ENCODE data around the gene LPO. TPM values are rescaled to one million over a fixed set of nuclear protein-coding genes. Genes with fewer than 3 reads are reported as not detected.

LPO gene
- total RNA-seq, 2 donors from 2014 or later, result not detected

DNA sequence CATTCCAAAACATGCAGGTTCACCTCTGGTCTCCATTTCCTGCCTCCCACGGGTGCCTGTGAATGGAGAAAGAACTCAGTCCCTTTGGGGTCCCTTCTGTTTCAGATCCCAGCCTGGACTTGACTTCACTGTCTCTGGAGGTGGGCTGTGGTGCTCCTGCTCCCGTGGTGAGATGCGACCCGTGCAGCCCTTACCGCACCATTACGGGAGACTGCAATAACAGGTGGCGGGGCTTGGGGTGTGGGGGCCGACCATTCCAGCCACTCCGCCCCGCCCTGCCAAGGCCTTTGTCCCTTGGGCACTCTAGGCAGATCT is 10.5 kb downstream of the LPO start:
- Histone ChIP-seq H3K9ac (ENCODE audit: extremely low read depth, low read length, poor library complexity, severe bottlenecking) (no peak overlapping the region), H3K9me3 (ENCODE audit: control insufficient read depth, low read length) (no peaks in the 10 kb centered on the region), H3K27me3 (ENCODE audit: control insufficient read depth, insufficient read depth, low read length, poor library complexity, severe bottlenecking) (peaks cover 93% of the 10 kb centered on the region), H3K27ac (ENCODE audit: low read depth, low read length) (no peak overlapping the region), H3K4me1 (ENCODE audit: control insufficient read depth, insufficient read depth, low read length) (no peaks in the 10 kb centered on the region), H3K4me3 (ENCODE audit: low read length) (peak overlapping the region; percentile 58), H3K36me3 (ENCODE audit: control insufficient read depth, insufficient read depth, low read length) (no peaks in the 10 kb centered on the region)
- WGBS, 2 experiments (ENCODE audit: insufficient coverage in 1 of 2, insufficient read length in 1 of 2), result 47 to 60% methylated on average over 9 to 10 of the region's 10 CpGs
- peaks cover 10% of the 10 kb centered on the region for H3K9me3 Mint-ChIP-seq
- TF ChIP-seq CTCF (conservative IDR thresholded peaks at IDR 0.05), result no peak
- no peaks in the 10 kb centered on the region for H3K4me1 Mint-ChIP-seq
- no peak overlapping the region for H3K27ac Mint-ChIP-seq
- peaks cover 97% of the 10 kb centered on the region for H3K27me3 Mint-ChIP-seq (ENCODE audit: insufficient read depth)
- H3K4me3 Mint-ChIP-seq, result peak overlapping the region; percentile 38
- no peak for DNase-seq
- H3K36me3 Mint-ChIP-seq (ENCODE audit: low read depth), result no peaks in the 10 kb centered on the region

GRCh38 chr17:58249270-58250133 is 11.1 kb downstream of the LPO start:
- Mint-ChIP-seq H3K9me3 (peaks cover 10% of the 10 kb centered on the region), H3K27ac (no peak overlapping the region), H3K4me3 (peak overlapping the region; percentile 38), H3K4me1 (no peaks in the 10 kb centered on the region), H3K36me3 (ENCODE audit: low read depth) (no peaks in the 10 kb centered on the region), H3K27me3 (ENCODE audit: insufficient read depth) (peaks cover 95% of the 10 kb centered on the region)
- 12 to 24% methylated on average over 17 to 57 of the region's 57 CpGs for WGBS, 2 experiments (ENCODE audit: insufficient coverage in 1 of 2, insufficient read length in 1 of 2)
- Histone ChIP-seq H3K9me3 (ENCODE audit: control insufficient read depth, low read length) (no peaks in the 10 kb centered on the region), H3K27me3 (ENCODE audit: control insufficient read depth, insufficient read depth, low read length, poor library complexity, severe bottlenecking) (peaks cover 94% of the 10 kb centered on the region), H3K9ac (ENCODE audit: extremely low read depth, low read length, poor library complexity, severe bottlenecking) (no peak overlapping the region), H3K4me3 (ENCODE audit: low read length) (peak overlapping the region; percentile 58), H3K36me3 (ENCODE audit: control insufficient read depth, insufficient read depth, low read length) (no peaks in the 10 kb centered on the region), H3K27ac (ENCODE audit: low read depth, low read length) (no peak overlapping the region), H3K4me1 (ENCODE audit: control insufficient read depth, insufficient read depth, low read length) (no peaks in the 10 kb centered on the region)
- DNase-seq, result peak; percentile 95
- peak; percentile 99 for TF ChIP-seq CTCF (conservative IDR thresholded peaks at IDR 0.05)

DNA sequence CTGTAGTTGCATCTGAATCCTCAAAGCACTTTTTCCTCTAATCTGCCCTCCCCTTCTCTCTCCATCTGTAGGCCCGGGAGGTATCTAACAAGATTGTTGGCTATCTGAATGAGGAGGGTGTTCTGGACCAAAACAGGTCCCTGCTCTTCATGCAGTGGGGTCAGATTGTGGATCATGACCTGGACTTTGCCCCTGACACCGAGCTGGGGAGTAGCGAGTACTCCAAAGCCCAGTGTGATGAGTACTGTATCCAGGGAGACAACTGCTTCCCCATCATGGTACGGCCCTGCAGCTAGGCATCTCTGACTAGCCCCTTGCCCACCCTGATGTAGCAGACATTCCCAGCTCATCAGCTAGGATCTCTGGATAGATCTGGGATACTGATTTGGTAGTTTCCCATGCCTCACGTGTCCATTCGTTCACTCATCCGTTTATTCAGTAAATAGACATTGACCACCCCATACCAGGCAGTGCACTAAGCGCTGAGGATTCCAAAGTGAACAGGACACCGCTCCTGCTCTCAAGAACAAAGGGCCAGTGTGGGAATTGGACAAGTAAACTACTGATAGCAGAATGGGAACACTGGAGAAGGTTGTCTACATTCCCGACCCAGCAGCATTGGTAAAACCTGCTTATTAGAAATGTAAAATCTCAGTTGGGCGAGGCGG is 12.1 kb downstream of the LPO start:
- no peaks in the 10 kb centered on the region for H3K4me1 Mint-ChIP-seq
- peaks cover 91% of the 10 kb centered on the region for H3K27me3 Mint-ChIP-seq (ENCODE audit: insufficient read depth)
- Histone ChIP-seq H3K9ac (ENCODE audit: extremely low read depth, low read length, poor library complexity, severe bottlenecking) (no peak overlapping the region), H3K9me3 (ENCODE audit: control insufficient read depth, low read length) (no peaks in the 10 kb centered on the region), H3K36me3 (ENCODE audit: control insufficient read depth, insufficient read depth, low read length) (no peaks in the 10 kb centered on the region), H3K27me3 (ENCODE audit: control insufficient read depth, insufficient read depth, low read length, poor library complexity, severe bottlenecking) (peaks cover 84% of the 10 kb centered on the region), H3K27ac (ENCODE audit: low read depth, low read length) (no peak overlapping the region), H3K4me3 (ENCODE audit: low read length) (no peak overlapping the region), H3K4me1 (ENCODE audit: control insufficient read depth, insufficient read depth, low read length) (no peaks in the 10 kb centered on the region)
- 94 to 96% methylated on average over 11 to 12 of the region's 12 CpGs for WGBS, 2 experiments (ENCODE audit: insufficient coverage in 1 of 2, insufficient read length in 1 of 2)
- no peak for TF ChIP-seq CTCF (conservative IDR thresholded peaks at IDR 0.05)
- no peaks in the 10 kb centered on the region for H3K36me3 Mint-ChIP-seq (ENCODE audit: low read depth)
- peak; percentile 44 for DNase-seq
- H3K9me3 Mint-ChIP-seq, result peaks cover 10% of the 10 kb centered on the region
- H3K27ac Mint-ChIP-seq, result no peak overlapping the region
- H3K4me3 Mint-ChIP-seq, result no peak overlapping the region

All from endodermal cell (in vitro differentiated cells).